Stimulated activated CD4-positive, alpha-beta T cell treated with anti-CD3 and anti-CD28 coated beads, Interleukin-12 subunit alpha, Interleukin-12 subunit beta, amount 100 ng/mL, for 48 hours (primary cell): ENCODE results near the gene ANKRD6.

ENCODE experiments used
- DNase-seq, 3 donors: peaks; one replicate each; pipeline ENCODE4 v3.0.0-alpha.2; 2020; ENCODE audit warnings: low read depth in 2 of 3, low spot score in 1 of 3

Gene ANKRD6

DNA sequence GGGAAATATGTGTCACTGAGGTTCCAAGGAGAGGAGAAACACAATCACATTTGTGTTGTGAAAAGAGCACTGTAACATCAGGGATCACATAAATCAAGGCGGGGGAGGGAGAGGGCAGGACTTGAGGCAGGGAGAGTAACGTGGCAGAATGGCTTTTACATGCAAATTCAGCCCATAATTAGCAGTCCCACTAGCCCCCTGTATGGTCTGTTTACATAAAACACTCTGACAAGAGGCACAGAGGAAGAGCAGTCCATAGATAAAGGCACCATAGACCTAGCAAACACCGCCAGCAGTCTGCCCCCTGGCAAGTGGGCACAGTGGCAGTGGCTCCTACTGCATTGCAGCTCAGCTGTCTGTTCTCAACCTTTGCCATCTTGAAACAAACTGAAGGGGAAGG lies 122.9 kb downstream of the ANKRD6 start:
- no peak for DNase-seq

- no peak for DNase-seq
These were observed 126.5 kb downstream of the ANKRD6 start for GRCh38 chr6:89559487-89559886.

DNA sequence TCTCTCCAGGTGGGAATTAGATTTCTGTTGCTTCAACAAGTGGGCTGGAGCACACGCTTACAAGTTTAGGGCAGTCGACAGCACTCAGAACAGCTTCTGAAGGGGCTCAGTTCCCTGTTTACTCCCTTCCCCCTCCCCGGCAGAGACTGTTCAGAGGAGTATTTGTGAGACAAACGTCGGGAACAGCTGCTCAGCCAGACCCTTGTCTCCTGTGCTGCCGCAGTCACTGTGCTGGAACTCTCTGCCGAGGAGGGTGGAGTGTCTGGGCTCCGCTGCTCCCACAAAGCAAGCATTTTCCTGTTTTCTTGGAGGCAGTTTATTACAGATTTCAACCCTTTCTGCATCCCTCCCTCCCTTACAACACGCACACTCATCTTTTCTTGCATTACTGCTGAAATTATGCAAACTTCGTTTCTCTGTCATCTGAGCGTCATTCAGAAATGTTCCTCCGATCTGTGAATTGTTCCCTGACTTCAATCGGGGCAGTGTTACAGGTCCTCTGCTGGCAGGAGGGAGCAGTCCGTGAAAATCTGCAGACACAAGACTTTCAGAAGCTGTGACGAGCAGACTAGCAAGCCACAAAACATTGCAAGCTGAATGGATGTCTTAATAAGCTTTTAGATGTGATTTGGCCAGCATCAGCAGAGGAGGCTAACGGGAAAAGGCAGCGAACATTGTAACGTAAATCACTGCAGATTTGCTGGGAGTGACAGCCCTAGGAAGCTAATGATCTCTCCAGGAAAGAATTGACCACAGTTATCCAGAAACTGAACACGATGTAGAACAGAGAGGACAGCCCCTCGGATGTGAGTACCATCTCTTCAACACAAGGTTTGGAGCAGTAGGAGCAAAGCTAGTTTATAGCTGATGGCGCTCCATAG lies 129.4 kb downstream of the ANKRD6 start:
- DNase-seq, result no peak

- DNase-seq, result no peak
These were observed 130.9 kb downstream of the ANKRD6 start for GRCh38 chr6:89563866-89564265.

DNA sequence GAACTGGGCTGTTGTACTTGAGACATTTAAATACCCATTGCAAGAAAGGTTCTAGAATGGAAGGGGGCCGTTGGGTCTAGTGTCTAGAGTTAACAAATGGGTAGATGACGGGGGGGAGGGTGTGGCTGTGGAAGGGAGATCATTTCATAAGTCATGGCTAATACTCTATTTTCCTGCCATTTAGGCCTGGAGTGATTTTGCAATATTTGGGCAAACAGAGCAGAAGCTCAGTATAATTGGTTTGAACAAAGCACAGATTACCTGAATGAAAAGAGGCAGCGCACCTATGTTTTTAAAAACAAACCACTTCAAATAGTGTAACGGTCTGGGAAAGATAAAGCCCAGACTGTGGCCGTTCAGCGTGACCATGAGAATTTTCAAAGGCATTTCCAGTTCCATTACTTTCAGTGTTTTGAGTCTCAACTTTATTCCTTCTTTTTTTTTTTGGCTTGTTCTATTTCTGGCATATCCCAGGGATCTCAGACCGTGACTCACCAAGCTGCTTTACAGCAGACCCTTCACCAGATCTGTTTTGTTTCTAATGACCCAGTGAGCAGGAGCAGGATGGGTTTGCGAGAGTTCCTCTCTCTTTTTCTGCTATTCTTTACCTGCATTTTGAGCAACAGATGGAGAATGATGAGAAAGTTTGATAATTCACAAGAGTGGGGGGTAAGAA lies 131.9 kb downstream of the ANKRD6 start:
- DNase-seq, result no peak

DNA sequence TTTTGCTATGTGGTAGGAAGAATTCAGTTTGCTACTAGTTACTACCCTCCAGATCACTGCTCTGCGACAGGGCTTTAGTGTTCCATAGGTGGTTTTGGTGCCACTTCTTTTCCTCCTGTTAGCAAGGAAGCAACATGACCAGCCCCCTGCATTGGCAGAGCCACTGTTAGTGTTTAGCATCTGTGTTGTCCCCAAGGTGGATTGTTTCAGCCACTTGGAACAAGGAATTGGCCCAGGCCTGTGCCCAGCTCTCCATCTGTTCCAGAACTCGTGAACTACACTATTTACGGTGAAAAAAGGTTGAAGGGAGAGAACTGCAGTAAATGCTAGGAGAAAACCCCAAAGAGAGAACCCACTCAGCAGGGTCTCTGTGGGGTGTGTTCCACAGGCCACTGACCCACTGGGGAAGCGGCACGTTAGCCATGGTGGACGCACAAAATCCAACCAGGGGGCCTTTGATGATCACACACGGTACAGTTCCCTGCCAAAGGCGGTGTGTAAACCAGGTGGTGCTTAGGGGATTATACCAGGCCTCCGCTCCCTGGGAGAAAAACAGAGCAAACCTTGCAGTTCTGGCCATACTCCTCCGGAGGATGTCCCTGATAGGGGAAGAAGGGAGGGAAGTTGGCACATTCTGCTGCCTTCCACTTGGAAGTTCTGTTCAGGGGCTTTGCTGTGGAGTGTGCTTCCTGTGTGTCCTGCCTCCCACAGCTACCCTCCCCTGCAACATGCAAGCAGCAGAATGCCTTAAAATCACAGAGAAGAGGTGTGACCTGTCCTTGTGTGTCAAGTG lies 133.3 kb downstream of the ANKRD6 start:
- no peak for DNase-seq

DNA sequence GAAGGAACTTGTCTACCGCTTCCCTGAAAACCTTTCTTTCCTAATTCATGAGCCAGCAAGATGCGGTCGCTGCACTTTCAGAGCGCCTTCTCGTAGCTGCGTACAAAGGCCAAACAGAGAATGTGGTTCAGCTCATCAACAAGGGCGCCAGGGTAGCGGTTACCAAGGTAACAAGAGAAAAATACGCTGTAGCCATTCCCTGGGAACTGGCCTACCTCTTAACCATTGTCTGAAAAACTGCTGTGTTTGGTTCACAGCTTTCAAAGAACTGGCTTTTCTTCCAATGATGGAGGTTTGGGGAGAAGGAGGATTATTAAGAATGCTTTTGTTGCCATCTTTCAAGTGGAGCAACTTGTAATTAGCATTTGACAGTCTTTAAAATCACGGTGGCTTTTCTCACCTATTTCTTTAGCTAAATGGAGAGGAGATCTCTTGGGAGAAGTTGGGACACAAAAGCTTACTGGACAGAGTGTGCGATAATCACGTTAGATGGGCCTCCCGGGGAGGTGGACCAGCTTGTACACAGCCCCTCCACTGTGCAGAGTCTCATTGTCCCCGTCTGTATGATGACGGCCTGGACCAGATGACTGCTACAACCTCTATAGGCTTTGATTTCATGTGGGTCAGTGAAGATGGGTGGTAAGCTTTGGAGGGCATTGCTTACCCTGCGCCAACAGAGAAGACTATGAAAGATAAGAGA lies 134.1 kb downstream of the ANKRD6 start:
- no peak for DNase-seq

GRCh38 chr6:89567630-89568390 lies 134.9 kb downstream of the ANKRD6 start:
- DNase-seq, result no peak

DNA sequence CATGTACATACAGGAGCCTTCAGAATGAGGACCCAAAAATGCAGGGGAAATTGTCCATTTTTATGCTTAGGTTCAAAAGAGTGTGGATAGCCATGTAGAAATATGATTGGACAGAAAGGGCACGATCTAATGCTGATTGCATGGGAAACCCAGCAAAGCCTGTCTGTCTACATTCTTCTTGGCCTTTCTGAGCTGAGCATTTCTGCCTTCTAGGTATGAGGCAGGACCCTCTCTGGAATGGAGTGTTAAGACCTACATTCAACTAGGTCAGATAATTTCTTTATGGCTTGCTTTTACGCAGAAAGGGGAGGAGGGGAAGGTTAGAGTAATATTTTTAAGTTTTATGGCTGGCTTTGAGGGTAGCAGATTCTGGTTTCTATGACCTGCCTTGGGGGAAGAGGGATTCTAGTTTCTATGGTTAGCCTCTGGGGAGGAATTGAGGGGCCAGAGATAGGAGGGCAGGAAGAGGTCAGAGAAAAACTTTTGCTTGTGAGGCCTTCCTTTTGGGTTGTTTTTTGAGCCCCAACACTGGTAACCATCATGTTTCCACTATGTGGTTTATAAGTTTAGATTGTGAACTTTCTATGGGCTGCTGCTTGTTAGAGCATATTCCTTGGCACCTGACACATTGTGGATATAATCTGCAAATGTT lies 142.1 kb downstream of the ANKRD6 start:
- DNase-seq, result no peak

GRCh38 chr6:89575562-89575960 lies 142.6 kb downstream of the ANKRD6 start:
- no peak for DNase-seq

DNA sequence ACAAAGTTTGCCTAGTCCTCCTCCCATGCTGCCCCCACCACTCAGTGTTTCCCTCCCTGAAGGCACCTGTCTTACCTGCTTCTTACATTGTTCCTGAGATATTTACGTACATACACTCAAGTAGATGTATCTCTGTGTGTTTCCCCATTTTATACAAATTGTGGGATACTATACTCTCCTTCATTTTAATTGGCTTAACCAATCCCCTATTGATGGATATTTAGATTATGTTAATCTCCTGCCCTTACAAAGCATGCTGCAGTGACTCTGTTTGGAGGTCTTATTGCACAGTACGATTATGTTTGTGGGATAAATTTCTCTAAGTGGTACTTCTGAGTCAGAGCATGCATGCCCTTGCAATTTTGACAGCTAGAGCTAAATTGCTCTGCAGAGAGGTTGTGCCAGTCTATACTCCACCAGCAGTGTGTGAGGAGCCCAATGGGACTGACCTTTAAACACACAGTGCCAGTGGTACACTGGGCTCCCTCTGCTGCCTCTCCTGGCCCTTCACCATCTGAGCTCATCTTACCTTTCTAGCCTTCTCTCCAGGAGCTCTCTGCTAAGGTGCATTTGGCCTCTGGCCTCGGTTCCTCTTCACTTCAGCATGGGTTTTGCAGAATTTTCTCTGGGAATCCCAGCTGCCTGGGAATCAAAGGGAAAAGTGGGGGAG lies 148.2 kb downstream of the ANKRD6 start:
- no peak for DNase-seq

DNA sequence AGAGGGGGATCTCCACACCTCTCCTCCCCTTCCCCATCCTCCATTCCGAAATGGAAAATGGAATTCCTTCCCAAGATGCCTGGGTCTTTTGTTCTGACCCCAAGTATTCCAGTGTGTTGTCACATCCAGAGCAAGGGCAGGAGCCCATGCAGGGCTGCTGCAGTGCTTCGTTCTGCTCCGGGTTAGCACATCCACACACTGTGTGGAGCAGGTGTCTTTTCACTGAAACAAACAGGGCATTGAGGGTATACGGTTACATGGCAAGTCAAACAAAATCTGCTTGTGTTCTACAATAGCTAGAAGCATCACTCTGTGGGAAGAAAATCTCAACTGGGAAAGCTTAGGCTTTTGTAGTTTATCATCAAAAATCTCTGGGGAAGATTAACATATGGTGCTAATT lies 148.7 kb downstream of the ANKRD6 start:
- no peak for DNase-seq

GRCh38 chr6:89582669-89583325 lies 149.8 kb downstream of the ANKRD6 start:
- DNase-seq, result no peak

- no peak for DNase-seq
These were observed 150.6 kb downstream of the ANKRD6 start for GRCh38 chr6:89583559-89583958.

- no peak for DNase-seq
These were observed 151.6 kb downstream of the ANKRD6 start for GRCh38 chr6:89584539-89584938.

GRCh38 chr6:89585154-89585553 lies 152.2 kb downstream of the ANKRD6 start:
- no peak for DNase-seq

GRCh38 chr6:89589297-89590025 lies 156.5 kb downstream of the ANKRD6 start:
- DNase-seq, result no peak

DNA sequence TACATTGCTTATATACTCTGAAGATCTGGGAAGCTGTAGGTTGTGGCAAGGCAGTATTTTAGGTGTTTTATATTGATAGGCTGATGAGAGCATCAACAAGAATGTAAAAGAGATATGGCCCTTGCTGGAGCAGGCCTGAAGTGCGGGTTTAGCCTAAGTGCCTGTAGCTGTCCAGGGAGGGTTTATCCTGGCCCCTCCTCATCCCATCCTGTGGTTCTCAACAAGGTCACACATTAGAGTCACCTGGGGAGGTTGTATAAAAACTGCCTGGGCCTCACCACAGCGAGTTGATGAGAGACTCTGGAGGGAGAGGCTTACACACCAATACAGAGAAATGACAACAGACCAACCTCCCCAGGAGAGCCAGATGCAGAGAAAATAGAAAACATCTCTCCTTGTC lies 157.2 kb downstream of the ANKRD6 start:
- no peak for DNase-seq
